SK-N-SH (cell line): ENCODE data around the gene EBF3. TPM values are rescaled to one million over a fixed set of nuclear protein-coding genes. Genes with fewer than 3 reads are reported as not detected.

Source experiments
- CTCF ChIA-PET: fragments of 300-600, 350-600 bp; formaldehyde crosslinking; extraction: SDS; loops from one replicate; lab custom pipeline; 2021; lab: Yijun Ruan, JAX
- POLR2A ChIA-PET: fragments of 350-600 bp; sonication (Branson Sonifier 250); formaldehyde crosslinking; extraction: SDS; loops from one replicate; lab custom pipeline; 2020; ENCODE audit warnings: antibody characterized with exemption, inconsistent platforms; lab: Yijun Ruan, JAX
- DNase-seq: peaks from one replicate; pipeline ENCODE4 v3.0.0; 2012
- H2AFZ ChIP-seq: fragments of 200-600 bp; sonication (generic); 2 replicates; pipeline ENCODE4 v1.8.1; 2016; ENCODE audit warnings: antibody characterized with exemption, mild to moderate bottlenecking, low read depth
- H3F3A ChIP-seq: fragments of 200-600 bp; sonication (generic); replicated peaks from 2 replicates; pipeline ENCODE3; 2016; ENCODE audit warnings: antibody characterized with exemption, mild to moderate bottlenecking; ENCODE audit not compliant: insufficient read depth
- H3K27ac ChIP-seq, 2 experiments: fragments of 200-500 bp in 1 of 2; fragments of 200-600 bp in 1 of 2; sonication (Bioruptor generic) in 1 of 2; sonication (generic), shearing (Covaris generic) in 1 of 2; 2 replicates each; pipeline versions ENCODE4 v1.5.1 to v1.6.1; 2014 to 2016; ENCODE audit warnings: low read depth in 2 of 2, inconsistent platforms in 1 of 2, low read length in 1 of 2, mild to moderate bottlenecking in 1 of 2, mixed read lengths in 1 of 2
- H3K27me3 ChIP-seq: fragments of 200-600 bp; sonication (generic), shearing (Covaris generic); 2 replicates; pipeline ENCODE4 v1.6.1; 2016; ENCODE audit warnings: mixed run types; ENCODE audit not compliant: insufficient read depth
- H3K36me3 ChIP-seq, 2 experiments: fragments of 200-500 bp in 1 of 2; fragments of 200-600 bp in 1 of 2; sonication (Bioruptor generic) in 1 of 2; sonication (generic) in 1 of 2; replicated peaks in 1 of 2; 2 replicates each; pipeline versions ENCODE3 to v1.5.1; 2014 to 2016; ENCODE audit warnings: low read length in 1 of 2, mild to moderate bottlenecking in 1 of 2; ENCODE audit not compliant: insufficient read depth in 2 of 2, control insufficient read depth in 1 of 2
- H3K4me1 ChIP-seq, 2 experiments: fragments of 200-500 bp in 1 of 2; fragments of 200-600 bp in 1 of 2; sonication (Bioruptor generic) in 1 of 2; sonication (generic), shearing (Covaris generic) in 1 of 2; 2 replicates each; pipeline versions ENCODE4 v1.5.1 to v1.6.1; 2014 to 2016; ENCODE audit warnings: low read depth in 1 of 2, low read length in 1 of 2, mixed run types in 1 of 2; ENCODE audit not compliant: insufficient read depth in 2 of 2, control insufficient read depth in 1 of 2
- H3K4me2 ChIP-seq: fragments of 200-600 bp; sonication (generic), shearing (Covaris generic); 2 replicates; pipeline ENCODE4 v1.6.1; 2017; ENCODE audit warnings: mixed run types
- H3K4me3 ChIP-seq, 2 experiments: fragments of 200-500 bp in 1 of 2; fragments of 200-600 bp in 1 of 2; sonication (Bioruptor generic) in 1 of 2; sonication (generic), shearing (Covaris generic) in 1 of 2; 2 replicates each; pipeline versions ENCODE4 v1.5.1 to v1.8.1; 2014 to 2016; ENCODE audit warnings: low read depth in 2 of 2, inconsistent platforms in 1 of 2, low read length in 1 of 2, mild to moderate bottlenecking in 1 of 2, mixed read lengths in 1 of 2, moderate library complexity in 1 of 2
- H3K79me2 ChIP-seq: fragments of 200-600 bp; sonication (generic); 2 replicates; pipeline ENCODE4 v1.8.1; 2017; ENCODE audit warnings: mild to moderate bottlenecking; ENCODE audit not compliant: insufficient read depth
- H3K9ac ChIP-seq: fragments of 200-600 bp; sonication (generic); 2 replicates; pipeline ENCODE4 v1.6.1; 2017; ENCODE audit warnings: mixed run types
- H3K9me2 ChIP-seq: fragments of 200-600 bp; sonication (generic); 2 replicates; pipeline ENCODE4 v1.6.1; 2017; ENCODE audit warnings: mixed run types
- H3K9me3 ChIP-seq: fragments of 200-600 bp; sonication (generic); 2 replicates; pipeline ENCODE4 v1.6.1; 2017; ENCODE audit warnings: mixed run types, mild to moderate bottlenecking, moderate library complexity
- H4K20me1 ChIP-seq: fragments of 200-600 bp; sonication (generic); 2 replicates; pipeline ENCODE4 v1.6.1; 2017; ENCODE audit warnings: mild to moderate bottlenecking, mixed run types; ENCODE audit not compliant: insufficient read depth
- EP300 ChIP-seq, 2 experiments: IDR thresholded peaks; 2 replicates each; pipeline versions ENCODE4 v1.4.0 to v1.6.1; 2012; ENCODE audit warnings: borderline replicate concordance in 1 of 2, low read depth in 1 of 2, low read length in 1 of 2
- GABPA ChIP-seq: IDR thresholded peaks from 2 replicates; pipeline ENCODE4 v1.4.0; 2012; ENCODE audit warnings: low read depth, mild to moderate bottlenecking
- IRF3 ChIP-seq: fragments of 150-350 bp; IDR thresholded peaks from 2 replicates; pipeline ENCODE4 v1.6.1; 2016; ENCODE audit warnings: mild to moderate bottlenecking, low read depth, low read length
- JUND ChIP-seq: IDR thresholded peaks from 2 replicates; pipeline ENCODE4 v1.4.0; 2012
- NFIC ChIP-seq: IDR thresholded peaks from 2 replicates; pipeline ENCODE4 v1.4.0; 2012; ENCODE audit warnings: borderline replicate concordance
- POLR2AphosphoS5 ChIP-seq: IDR thresholded peaks from 2 replicates; pipeline ENCODE4 v1.6.1; 2012; ENCODE audit warnings: low read depth, low read length
- RAD21 ChIP-seq: IDR thresholded peaks from 2 replicates; pipeline ENCODE4 v1.6.1; 2012; ENCODE audit warnings: mild to moderate bottlenecking, low read length
- RCOR1 ChIP-seq: fragments of 150-350 bp; IDR thresholded peaks from 2 replicates; pipeline ENCODE4 v1.6.1; 2017; ENCODE audit warnings: antibody characterized with exemption, low read length
- RFX5 ChIP-seq: IDR thresholded peaks from 2 replicates; pipeline ENCODE4 v1.6.1; 2012; ENCODE audit warnings: mild to moderate bottlenecking, improper control_type of control experiment, low read length
- SIN3A ChIP-seq: IDR thresholded peaks from 2 replicates; pipeline ENCODE4 v1.6.1; 2012; ENCODE audit warnings: low read depth, mild to moderate bottlenecking, low read length, moderate library complexity, borderline replicate concordance
- SMC3 ChIP-seq: IDR thresholded peaks from 2 replicates; pipeline ENCODE4 v1.6.1; 2012; ENCODE audit warnings: low read depth, low read length, improper control_type of control experiment
- TCF12 ChIP-seq: IDR thresholded peaks from 2 replicates; pipeline ENCODE4 v1.4.0; 2012
- TEAD4 ChIP-seq: IDR thresholded peaks from 2 replicates; pipeline ENCODE4 v1.4.0; 2012; ENCODE audit warnings: mild to moderate bottlenecking, borderline replicate concordance; ENCODE audit not compliant: insufficient read depth
- USF2 ChIP-seq: fragments of 150-350 bp; IDR thresholded peaks from 2 replicates; pipeline ENCODE4 v1.6.1; 2017; ENCODE audit warnings: antibody characterized with exemption, low read length, low read depth, borderline replicate concordance
- ZBTB33 ChIP-seq: IDR thresholded peaks from 2 replicates; pipeline ENCODE4 v1.4.0; 2012; ENCODE audit warnings: low read depth, borderline replicate concordance
- WGBS: methylation state at CpG from one replicate; pipeline ENCODE4 v1.1.6; 2017; ENCODE audit warnings: low lambda C conversion rate; 5-methylcytosine and 5-hydroxymethylcytosine counted together
- polyA plus RNA-seq, 3 experiments: library from polyadenylated mRNA; depleted of rRNA; stranded (reverse); fragments of >200 nt; gene quantifications; 2 replicates each; pipeline ENCODE4 v1.2.3, GENCODE V29; 2012

Gene EBF3
- polyA plus RNA-seq, 1 of the 3 experiments (the other 2 are of a cell fraction), result not detected

- TF ChIP-seq ZBTB33 (no peak), USF2 (no peak), RFX5 (no peak), EP300 (IDR thresholded peaks at IDR 0.05; ENCODE audit: borderline replicate concordance in 1 of 2, low read depth in 1 of 2, low read length in 1 of 2) (no peak), RCOR1 (no peak)
These were observed 151.7 kb downstream of the EBF3 start (continued) for GRCh38 chr10:129812398-129812797.

GRCh38 chr10:129811208-129811607 lies 152.9 kb downstream of the EBF3 start:
- Histone ChIP-seq H3F3A (no peaks in the 10 kb centered on the region), H3K4me1 (no peaks in the 10 kb centered on the region), H3K4me3 (no peak overlapping the region), H3K9me2 (no peaks in the 10 kb centered on the region), H4K20me1 (no peaks in the 10 kb centered on the region), H2AFZ (no peak overlapping the region), H3K4me2 (no peak overlapping the region), H3K36me3 (no peaks in the 10 kb centered on the region), H3K79me2 (no peaks in the 10 kb centered on the region), H3K9ac (no peak overlapping the region), H3K27ac (no peak overlapping the region), H3K9me3 (no peaks in the 10 kb centered on the region), H3K27me3 (no peaks in the 10 kb centered on the region)
- TF ChIP-seq RFX5 (no peak), SIN3A (no peak), TEAD4 (no peak), IRF3 (no peak), JUND (no peak), RAD21 (no peak), TCF12 (no peak), NFIC (no peak), SMC3 (no peak), ZBTB33 (no peak), GABPA (no peak), POLR2AphosphoS5 (no peak)
- whole genome bisulfite sequencing, result 32% methylated on average over 4 of the region's 9 CpGs
- DNase-seq, result no peak
- CTCF ChIA-PET, result interaction anchor here (1.6 kb wide), 1 partner anchor 43 kb away, joined by 3 read pairs; no protein-coding TSS in a partner anchor
- POLR2A ChIA-PET, result no interaction called here
